Stimulated activated naive CD8-positive, alpha-beta T cell treated with anti-CD3 and anti-CD28 coated beads, Interleukin-15, amount 100 ng/mL, for 72 hours (primary cell): ENCODE measurements around the gene CYTL1.
"Not testable (repeated sequence)": the region's sequence is repeated elsewhere in the genome, so short reads cannot be mapped to it uniquely, and the experiment has no call there.

Experiments
- ATAC-seq: fragments of 150-1000 bp; cut with Tn5 transposase; 2 replicates; pipeline ENCODE4 v1.10.0; 2021; ENCODE audit warnings: mild to moderate bottlenecking, moderate library complexity
- DNase-seq, 2 donors: peaks; one replicate each; pipeline ENCODE4 v3.0.0; 2021 to 2022
- H3K27ac Mint-ChIP-seq, 2 donors: one replicate each; pipeline ENCODE4 v1.8.0; 2022; ENCODE audit warnings: mild to moderate bottlenecking in 2 of 2, mixed read lengths in 2 of 2, moderate library complexity in 2 of 2
- H3K27me3 Mint-ChIP-seq: one replicate; pipeline ENCODE4 v1.8.0; 2022; ENCODE audit warnings: mixed read lengths
- H3K4me1 Mint-ChIP-seq: one replicate; pipeline ENCODE4 v1.8.0; 2022; ENCODE audit warnings: mild to moderate bottlenecking, mixed read lengths
- H3K4me3 Mint-ChIP-seq, 2 donors: one replicate each; pipeline ENCODE4 v1.8.0; 2022; ENCODE audit warnings: mild to moderate bottlenecking in 2 of 2, mixed read lengths in 2 of 2, moderate library complexity in 1 of 2
- H3K9me3 Mint-ChIP-seq, 2 donors: one replicate each; pipeline ENCODE4 v1.8.0; 2022; ENCODE audit warnings: mixed read lengths in 2 of 2

CYTL1 gene

DNA sequence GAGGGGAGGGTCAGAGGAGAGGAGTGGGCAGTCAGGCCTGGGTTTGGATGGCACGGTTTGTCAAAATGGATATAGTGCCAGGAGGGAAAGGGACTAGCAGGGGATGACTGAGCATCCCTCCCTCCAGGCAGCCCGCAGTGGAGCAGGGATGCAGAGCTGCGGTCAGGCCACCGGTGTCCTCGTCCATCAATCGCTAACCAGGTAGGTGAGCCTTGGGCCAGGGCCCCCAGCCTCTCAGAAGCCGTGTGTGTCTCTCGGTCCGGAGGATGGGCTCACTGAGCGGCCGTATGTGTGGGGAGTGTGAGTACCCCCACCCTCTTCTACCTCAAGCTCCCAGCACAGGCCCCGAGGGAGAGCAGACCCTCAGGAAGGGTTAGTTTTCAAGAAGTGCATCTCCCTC, 538 bp upstream of the CYTL1 start:
- Mint-ChIP-seq H3K27ac (peak overlapping the region in 1 of 2 donors; percentile 29), H3K27me3 (peaks cover 40% of the 10 kb centered on the region), H3K9me3 (no peaks in the 10 kb centered on the region), H3K4me1 (peaks cover 14% of the 10 kb centered on the region), H3K4me3 (no peak overlapping the region)
- no peak for ATAC-seq
- DNase-seq: no peak

DNA sequence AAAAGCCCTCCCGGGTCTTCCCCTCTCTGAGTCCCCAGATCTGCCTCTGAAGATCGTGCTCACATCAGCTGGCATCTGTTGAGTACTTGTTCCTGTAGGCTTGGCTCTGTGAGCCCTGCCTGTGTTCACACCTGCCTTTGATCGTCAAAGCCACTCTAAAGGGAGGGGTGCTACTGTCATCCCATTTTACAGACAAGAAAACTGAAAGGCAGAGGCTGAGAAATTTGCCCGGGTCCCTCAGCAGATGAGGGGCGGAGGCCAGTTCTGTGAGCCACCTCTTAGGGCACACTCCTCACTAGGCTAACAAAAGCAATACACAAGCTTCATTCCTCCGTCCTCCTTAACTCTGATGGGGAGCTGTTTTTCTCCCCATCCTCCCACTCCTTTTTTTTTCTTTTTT, 655 bp downstream of the CYTL1 start:
- no peak for DNase-seq
- no peak for ATAC-seq
- H3K4me3 Mint-ChIP-seq: no peak overlapping the region
- no peak overlapping the region for H3K27ac Mint-ChIP-seq
- H3K9me3 Mint-ChIP-seq: no peaks in the 10 kb centered on the region
- H3K4me1 Mint-ChIP-seq: peaks cover 14% of the 10 kb centered on the region
- H3K27me3 Mint-ChIP-seq: peaks cover 40% of the 10 kb centered on the region

DNA sequence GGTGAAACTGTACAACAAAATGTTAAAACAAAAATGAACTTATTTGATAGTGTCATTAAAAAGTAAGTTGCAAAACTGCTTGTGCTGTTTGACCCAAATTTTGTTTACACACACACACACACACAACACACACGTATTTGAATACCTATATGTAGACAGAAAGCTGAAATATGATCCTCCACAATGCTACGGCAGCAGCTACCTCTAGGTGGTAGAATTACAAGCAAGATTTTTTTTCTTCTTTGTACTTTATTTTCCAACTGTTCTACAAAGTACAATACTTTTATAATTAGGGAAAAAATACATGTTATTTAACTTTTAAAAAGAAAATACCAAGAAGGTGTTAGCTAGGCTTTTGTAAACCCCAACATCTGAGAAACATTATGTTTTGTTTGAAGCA, 1.2 kb downstream of the CYTL1 start:
- Mint-ChIP-seq H3K4me1 (peaks cover 14% of the 10 kb centered on the region), H3K27me3 (peaks cover 40% of the 10 kb centered on the region), H3K27ac (no peak overlapping the region), H3K9me3 (no peaks in the 10 kb centered on the region), H3K4me3 (no peak overlapping the region)
- ATAC-seq (no peak), DNase-seq (no peak)

DNA sequence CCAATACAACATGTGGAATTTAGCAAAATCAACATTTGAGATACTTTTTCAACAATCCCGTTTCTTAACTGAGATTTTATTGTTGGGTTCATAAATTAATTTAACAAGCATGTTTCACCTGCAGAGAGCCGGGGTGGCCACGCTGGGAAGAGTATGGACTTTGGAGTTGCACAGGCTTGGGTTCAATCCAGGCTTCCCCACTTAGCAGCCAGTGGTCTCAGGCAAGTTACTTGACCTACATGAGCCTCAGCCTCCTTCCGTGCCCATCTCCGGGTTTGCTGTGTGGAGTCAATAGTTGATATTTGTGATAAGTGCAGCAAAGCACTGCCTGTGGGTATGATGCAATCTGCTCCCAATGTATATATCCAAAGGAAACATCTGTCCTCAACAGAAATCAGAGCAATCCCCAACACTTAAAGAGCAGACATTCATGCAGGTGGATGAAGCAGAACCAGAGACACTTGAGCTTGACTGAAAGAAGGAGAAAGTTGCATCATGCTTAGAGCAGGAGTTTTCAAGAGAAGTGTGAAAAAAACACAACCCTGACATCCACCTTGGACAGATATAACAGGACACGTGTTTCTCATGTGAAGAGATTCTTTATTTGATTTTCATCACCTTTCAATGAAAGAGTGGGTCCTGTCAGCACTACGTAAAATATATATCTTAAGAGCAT, 5.1 kb downstream of the CYTL1 start:
- Mint-ChIP-seq H3K9me3 (no peaks in the 10 kb centered on the region), H3K4me1 (peaks cover 8% of the 10 kb centered on the region), H3K27me3 (peaks cover 53% of the 10 kb centered on the region), H3K27ac (no peak overlapping the region), H3K4me3 (no peak overlapping the region)
- no peak for ATAC-seq
- DNase-seq: no peak

DNA sequence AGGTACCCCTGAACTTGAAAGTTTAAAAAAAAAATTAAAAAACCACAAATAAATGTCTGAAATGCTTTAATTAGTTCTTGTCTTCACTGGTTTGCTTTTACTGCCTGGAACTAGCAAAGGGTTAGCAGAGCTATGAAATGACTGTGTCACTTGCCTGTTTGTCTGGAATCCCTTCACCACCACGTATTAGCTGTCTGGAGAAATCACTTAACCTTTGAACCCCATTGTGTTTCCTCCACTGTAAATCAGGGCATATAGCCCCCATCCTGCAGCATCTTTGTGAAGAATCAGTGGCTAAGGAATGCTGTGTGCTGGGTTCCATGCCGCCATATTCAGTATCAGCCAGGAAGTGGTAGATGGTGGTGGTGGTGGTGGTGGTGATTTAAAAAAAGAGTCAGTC, 6.3 kb downstream of the CYTL1 start:
- Mint-ChIP-seq H3K9me3 (no peaks in the 10 kb centered on the region), H3K4me3 (no peak overlapping the region), H3K4me1 (no peaks in the 10 kb centered on the region), H3K27me3 (peaks cover 48% of the 10 kb centered on the region), H3K27ac (no peak overlapping the region)
- ATAC-seq: no peak
- DNase-seq: no peak

DNA sequence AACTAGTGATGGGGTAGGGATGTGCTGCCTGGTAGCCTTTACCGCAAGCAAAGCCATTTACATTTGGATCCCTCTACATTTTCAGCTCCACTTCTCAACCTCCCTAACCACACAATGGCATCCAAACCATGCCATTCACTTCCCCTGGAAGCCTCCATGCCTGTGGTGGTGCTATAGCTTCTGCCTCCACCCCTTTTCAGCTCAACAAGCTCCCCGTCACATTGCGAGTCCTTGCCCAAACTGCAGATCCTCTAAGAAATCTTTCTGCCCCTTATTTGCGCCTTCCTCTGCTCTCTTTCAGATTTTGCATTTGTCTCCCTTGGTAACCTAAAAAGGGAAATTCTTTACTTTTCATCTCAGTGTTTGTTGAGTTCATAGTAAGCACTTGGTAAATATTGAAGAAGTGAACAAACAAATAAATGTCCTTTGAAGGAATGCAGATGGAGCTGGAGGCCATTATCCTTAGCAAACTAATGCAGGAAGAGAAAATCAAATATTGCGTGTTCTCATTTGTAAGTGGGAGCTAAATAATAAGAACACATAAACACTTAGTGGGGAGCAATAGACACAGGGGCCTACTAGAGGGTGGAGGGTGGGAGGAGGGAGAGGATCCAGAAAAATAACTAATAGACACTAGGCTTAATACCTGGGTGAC, 6.9 kb downstream of the CYTL1 start:
- no peak for DNase-seq
- Mint-ChIP-seq H3K27me3 (peaks cover 44% of the 10 kb centered on the region), H3K4me1 (no peaks in the 10 kb centered on the region), H3K9me3 (no peaks in the 10 kb centered on the region), H3K4me3 (no peak overlapping the region), H3K27ac (no peak overlapping the region)
- no peak for ATAC-seq

GRCh38 chr4:5010984-5011383, 8.3 kb downstream of the CYTL1 start:
- Mint-ChIP-seq H3K27ac (no peak overlapping the region), H3K9me3 (no peaks in the 10 kb centered on the region), H3K4me3 (no peak overlapping the region), H3K4me1 (no peaks in the 10 kb centered on the region), H3K27me3 (peaks cover 30% of the 10 kb centered on the region)
- ATAC-seq: no peak
- DNase-seq: no peak

GRCh38 chr4:5009796-5010195, 9.5 kb downstream of the CYTL1 start:
- no peak for ATAC-seq
- Mint-ChIP-seq H3K4me3 (no peak overlapping the region), H3K9me3 (no peaks in the 10 kb centered on the region), H3K27me3 (peaks cover 23% of the 10 kb centered on the region), H3K27ac (no peak overlapping the region), H3K4me1 (no peaks in the 10 kb centered on the region)
- no peak for DNase-seq

- H3K9me3 Mint-ChIP-seq, H3K4me1 Mint-ChIP-seq, H3K4me3 Mint-ChIP-seq, H3K27ac Mint-ChIP-seq, ATAC-seq, DNase-seq: not testable (repeated sequence)
- peaks cover 47% of the 10 kb centered on the region for H3K27me3 Mint-ChIP-seq
These were observed 12.3 kb downstream of the CYTL1 start for GRCh38 chr4:5006932-5007331.

GRCh38 chr4:5004496-5004895, 14.8 kb downstream of the CYTL1 start:
- Mint-ChIP-seq H3K4me1 (no peaks in the 10 kb centered on the region), H3K9me3 (no peaks in the 10 kb centered on the region), H3K27me3 (peaks cover 31% of the 10 kb centered on the region), H3K27ac (no peak overlapping the region), H3K4me3 (no peak overlapping the region)
- DNase-seq (no peak), ATAC-seq (no peak)

DNA sequence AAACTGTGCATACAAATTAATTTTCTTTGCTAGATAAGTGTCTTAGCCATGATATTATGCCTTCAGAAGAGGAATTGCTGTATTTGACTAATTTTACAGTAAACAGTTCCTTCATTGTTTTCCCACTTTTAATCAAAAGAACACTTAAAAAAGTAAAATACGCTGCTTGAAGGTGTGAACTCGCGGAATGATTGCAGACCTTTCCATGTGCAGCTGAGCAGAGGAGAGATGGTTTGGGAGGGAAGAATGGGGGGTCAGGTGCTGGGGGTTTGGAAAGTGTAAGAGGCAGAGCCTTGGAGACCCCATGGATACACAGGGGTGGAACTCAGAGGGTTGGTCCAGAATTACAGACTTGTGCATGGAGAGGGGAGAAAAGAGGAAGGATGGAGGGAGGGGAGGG, 15.3 kb downstream of the CYTL1 start:
- no peak overlapping the region for H3K27ac Mint-ChIP-seq
- H3K4me3 Mint-ChIP-seq: no peak overlapping the region
- ATAC-seq: no peak
- no peaks in the 10 kb centered on the region for H3K9me3 Mint-ChIP-seq
- H3K27me3 Mint-ChIP-seq: peaks cover 26% of the 10 kb centered on the region
- DNase-seq: no peak
- no peaks in the 10 kb centered on the region for H3K4me1 Mint-ChIP-seq

DNA sequence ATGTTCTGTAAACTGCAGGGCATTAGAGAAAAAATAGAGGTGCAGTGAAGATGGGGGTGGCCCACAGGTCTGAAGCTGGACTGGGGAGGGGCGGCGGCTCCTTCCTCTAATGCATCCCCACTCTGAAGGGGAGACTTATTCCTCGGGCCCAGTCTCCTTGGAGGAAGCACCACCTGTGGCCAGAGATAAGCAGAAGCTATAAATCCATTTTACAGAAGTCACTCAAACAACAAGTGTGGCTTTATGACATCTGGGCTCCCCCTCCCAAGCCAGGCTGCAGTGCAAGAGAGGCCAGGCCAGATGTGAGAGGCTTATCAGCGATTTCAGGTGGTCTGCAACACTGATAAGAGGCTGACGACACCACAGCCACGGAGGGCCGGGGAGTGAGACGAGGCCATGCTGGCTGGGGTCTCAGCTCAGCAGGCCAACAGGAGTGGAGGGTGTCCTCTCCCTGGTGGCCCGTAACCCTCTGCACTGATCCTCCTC, 15.8 kb downstream of the CYTL1 start:
- ATAC-seq: no peak
- no peaks in the 10 kb centered on the region for H3K4me1 Mint-ChIP-seq
- DNase-seq: no peak
- peaks cover 24% of the 10 kb centered on the region for H3K27me3 Mint-ChIP-seq
- H3K4me3 Mint-ChIP-seq: no peak overlapping the region
- H3K9me3 Mint-ChIP-seq: no peaks in the 10 kb centered on the region
- no peak overlapping the region for H3K27ac Mint-ChIP-seq

DNA sequence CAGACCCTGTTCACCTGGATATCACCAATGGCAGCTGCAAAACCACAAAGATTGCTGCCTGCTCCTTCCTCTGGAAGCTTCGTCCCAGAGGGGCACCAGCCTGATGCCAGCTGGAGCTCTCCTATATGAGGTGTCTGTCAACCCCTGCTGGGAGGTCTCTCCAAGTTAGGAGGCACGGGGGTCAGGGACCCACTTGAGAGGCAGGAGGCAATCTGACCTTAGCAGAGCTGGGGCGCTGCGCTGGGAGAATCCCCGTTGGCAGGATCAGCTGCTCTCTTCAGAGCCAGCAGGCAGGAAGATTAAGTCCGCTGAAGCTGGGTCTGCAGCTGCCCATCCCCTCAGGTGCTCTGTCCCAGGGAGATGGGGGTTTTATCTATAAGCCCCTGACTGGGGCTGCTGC, 17.6 kb downstream of the CYTL1 start:
- H3K27me3 Mint-ChIP-seq: peaks cover 24% of the 10 kb centered on the region
- H3K4me3 Mint-ChIP-seq, H3K27ac Mint-ChIP-seq, H3K9me3 Mint-ChIP-seq, H3K4me1 Mint-ChIP-seq, ATAC-seq, DNase-seq: not testable (repeated sequence)

- H3K9me3 Mint-ChIP-seq, H3K27ac Mint-ChIP-seq, H3K4me1 Mint-ChIP-seq, DNase-seq, ATAC-seq, H3K4me3 Mint-ChIP-seq: not testable (repeated sequence)
- peaks cover 25% of the 10 kb centered on the region for H3K27me3 Mint-ChIP-seq
These were observed 22.3 kb downstream of the CYTL1 start for GRCh38 chr4:4996935-4997334.

DNA sequence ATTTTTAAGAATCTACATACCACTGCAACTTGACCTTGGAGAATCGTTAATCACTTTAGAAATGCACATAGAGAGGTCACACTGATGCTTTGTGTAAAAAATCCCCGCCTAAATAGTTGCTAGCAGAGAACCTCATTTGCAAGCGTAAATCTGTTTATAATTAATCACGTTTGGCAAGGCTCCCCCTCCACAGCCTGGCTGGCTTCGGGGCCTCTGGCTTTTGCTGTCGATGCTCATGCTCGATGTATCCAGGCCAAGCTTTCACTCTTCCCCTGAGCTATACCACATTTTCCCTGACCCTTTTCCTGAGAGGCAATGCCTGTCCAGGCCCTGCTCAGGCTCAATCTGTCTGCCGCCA, 23.4 kb downstream of the CYTL1 start:
- DNase-seq (no peak), ATAC-seq (no peak)
- H3K9me3 Mint-ChIP-seq: no peaks in the 10 kb centered on the region
- H3K4me3 Mint-ChIP-seq: no peak overlapping the region
- no peak overlapping the region for H3K27ac Mint-ChIP-seq
- H3K4me1 Mint-ChIP-seq: no peaks in the 10 kb centered on the region
- H3K27me3 Mint-ChIP-seq: peaks cover 25% of the 10 kb centered on the region

GRCh38 chr4:4995103-4995907, 24.0 kb downstream of the CYTL1 start:
- Mint-ChIP-seq H3K9me3 (no peaks in the 10 kb centered on the region), H3K27me3 (peaks cover 25% of the 10 kb centered on the region), H3K4me3 (no peak overlapping the region), H3K4me1 (no peaks in the 10 kb centered on the region), H3K27ac (no peak overlapping the region)
- ATAC-seq: peak; percentile 72
- peak; percentile 31 to 46 for DNase-seq
